ENCODE measurements around the gene MEI4.

GRCh38 chr6:77666846-77667245 lies 14.0 kb downstream of the MEI4 start:
- TF ChIP-seq CTCF (IDR thresholded peaks at IDR 0.05) (no peak), EZH2 (IDR thresholded peaks at IDR 0.05) (no peak), EZH2phosphoT487 (IDR thresholded peaks at IDR 0.05) (no peak)

All from neural progenitor cell (in vitro differentiated cells).